GM21360 (cell line): Measurements from ENCODE around the gene TRIM31.

Experiments used
- ATAC-seq: cut with Tn5 transposase; IDR thresholded peaks from one replicate; pipeline ENCODE4 v1.9.1; 2021; ENCODE audit warnings: mild to moderate bottlenecking, moderate library complexity; ENCODE audit not compliant: unreplicated experiment

Gene TRIM31, protein sequence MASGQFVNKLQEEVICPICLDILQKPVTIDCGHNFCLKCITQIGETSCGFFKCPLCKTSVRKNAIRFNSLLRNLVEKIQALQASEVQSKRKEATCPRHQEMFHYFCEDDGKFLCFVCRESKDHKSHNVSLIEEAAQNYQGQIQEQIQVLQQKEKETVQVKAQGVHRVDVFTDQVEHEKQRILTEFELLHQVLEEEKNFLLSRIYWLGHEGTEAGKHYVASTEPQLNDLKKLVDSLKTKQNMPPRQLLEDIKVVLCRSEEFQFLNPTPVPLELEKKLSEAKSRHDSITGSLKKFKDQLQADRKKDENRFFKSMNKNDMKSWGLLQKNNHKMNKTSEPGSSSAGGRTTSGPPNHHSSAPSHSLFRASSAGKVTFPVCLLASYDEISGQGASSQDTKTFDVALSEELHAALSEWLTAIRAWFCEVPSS

DNA sequence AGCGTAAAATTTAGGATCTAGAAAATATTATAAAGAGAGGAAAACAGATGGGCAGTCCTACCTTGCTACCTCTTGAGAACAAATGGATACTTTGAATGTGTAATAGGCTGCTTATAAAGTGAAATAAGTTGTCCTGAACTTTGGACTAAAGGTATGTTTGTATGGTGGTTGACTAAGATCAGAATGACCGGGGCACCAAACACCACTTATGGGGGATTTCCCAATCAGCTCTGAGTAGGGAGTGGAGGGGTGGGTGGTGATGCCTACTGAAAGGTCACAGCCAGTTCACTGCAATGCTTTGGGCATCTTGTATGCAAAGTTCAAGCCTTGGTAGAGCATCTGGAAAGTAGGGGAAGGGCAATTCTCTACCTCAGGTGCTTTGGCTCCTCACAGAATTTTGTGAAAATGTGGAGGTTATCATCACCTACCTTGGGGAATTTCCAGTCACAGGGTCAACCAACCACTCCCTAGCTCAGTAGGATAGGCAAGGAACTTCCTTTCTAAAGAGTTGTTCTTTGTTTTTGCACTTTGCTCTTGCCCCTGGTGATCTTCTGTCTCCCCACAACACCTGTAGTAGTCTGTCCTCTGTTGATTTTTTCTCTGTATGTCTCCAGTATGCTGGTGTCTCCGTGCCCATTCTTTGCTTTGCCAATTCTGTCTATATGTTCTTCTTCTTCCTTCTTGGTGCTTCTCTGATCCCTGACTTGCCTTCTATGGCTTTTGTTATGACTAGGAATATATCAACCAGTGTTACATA is at the start of gene TRIM31:
TRIM31 (minus strand) TSS at position 88 of the 757 bp plus-strand sequence. CDS start 285 bp downstream, outside the sequence.
- ATAC-seq, result no peak

DNA sequence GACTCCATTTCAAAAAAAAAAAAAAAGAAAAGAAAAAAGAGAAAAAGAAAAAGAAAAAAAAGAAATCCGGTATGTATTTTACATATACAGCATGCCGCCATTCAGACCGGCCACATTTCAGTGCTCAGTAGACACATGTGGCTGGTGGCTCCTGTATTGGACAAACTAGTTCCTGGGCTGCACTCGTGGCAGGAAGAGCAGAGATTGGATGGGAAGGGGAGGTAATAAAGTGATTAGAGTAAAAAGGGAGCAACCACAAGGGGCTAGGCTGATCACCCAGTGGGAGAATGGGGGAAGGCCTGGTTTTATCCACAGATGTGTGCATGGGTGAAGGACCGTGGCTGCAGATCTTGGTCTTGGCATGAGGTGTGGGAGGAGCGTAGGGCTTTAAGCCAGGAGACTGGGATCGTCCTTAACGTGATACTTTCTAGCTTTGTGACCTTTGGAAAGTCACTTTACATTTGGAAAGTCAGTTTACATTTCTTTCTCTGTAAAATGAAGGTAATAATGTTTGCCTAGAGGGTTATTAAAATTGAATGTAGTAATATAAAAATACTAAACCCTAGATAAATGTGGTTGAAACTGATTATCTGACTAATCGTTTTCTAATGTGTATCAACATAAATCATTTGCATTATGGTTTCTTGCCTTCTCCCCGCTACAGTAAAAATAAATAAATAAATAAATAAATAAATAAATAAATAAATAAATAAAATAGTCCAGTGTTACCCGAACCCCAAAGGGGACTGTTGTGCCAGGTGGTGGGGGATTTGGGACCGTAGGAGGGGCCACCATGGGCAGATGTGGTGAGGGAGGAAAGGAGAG is 49.6 kb upstream of the TRIM31 start:
- ATAC-seq, result no peak

DNA sequence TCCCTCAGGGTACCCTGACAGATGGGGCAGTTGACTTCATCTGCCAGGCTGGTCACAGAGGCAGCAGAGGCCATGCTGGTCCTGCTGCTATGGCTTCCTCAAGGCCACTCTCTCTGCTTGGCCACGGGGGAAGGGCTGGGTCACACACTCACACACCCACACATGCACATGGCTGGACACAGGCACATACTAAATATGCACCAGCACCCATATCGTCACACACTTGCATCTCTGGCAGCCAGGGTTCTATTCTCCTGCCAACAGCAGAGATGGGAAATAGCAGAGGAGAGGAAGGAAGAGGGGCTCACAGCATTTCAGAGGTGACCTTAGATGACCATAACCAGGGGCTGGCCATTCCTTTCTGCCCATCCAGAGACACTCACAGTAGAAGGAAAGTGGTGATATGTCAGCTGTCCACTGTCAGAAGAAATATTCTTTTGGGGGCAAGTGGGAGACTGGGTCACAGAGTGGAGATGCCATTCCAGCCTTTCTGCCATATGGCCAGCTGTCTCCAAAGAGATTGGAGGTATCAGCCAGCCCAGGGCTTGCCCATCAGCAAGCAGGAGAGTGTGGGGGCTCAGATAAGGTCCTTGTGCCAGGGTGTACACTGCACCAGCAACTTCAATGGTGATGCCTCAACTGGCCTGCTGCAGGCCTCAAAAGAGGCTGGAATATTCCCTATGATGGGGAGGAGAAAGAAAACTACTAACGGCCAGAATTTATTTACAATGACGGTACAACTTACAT is 48.1 kb upstream of the TRIM31 start, which contains the start of gene TRIM10:
TRIM10 (minus strand) TSS at position 427 of the 747 bp plus-strand sequence; CDS start at position 74, 353 bp downstream.
- ATAC-seq, result no peak

DNA sequence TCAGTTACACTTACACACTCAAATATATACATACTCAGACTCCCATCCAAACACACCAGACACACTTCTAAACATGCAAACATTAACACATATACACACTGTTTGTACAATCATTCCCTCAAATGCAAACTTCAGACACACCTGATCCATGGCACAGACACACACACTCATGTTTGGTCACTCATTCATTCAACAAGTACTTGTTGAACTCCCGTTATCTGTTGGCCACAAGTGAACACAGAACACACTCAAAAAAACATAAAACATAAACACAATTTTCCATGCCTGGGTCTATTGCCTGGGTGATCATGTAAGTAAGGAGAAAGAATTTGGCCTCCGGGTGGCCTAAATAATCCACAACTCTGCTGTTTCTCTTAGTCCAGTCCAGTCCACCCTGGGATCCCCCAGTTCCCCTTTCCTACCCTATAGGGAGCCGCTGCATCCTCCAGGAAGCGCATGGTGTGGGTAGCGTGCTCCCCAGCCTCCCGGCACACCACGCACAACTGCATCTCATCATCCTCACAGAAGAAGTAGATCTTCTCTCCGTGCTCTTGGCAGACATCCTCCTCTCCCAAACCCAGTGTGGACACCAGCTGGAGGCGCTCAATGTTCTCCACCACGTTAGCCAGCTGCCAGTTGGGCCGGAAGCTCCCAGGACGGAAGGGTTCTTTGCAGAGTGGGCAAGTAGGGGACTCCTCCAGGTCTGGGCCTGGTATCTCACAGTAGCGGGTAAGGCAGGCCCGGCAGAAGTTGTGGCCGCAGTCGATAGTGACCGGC is 47.3 kb upstream of the TRIM31 start:
- no peak for ATAC-seq

DNA sequence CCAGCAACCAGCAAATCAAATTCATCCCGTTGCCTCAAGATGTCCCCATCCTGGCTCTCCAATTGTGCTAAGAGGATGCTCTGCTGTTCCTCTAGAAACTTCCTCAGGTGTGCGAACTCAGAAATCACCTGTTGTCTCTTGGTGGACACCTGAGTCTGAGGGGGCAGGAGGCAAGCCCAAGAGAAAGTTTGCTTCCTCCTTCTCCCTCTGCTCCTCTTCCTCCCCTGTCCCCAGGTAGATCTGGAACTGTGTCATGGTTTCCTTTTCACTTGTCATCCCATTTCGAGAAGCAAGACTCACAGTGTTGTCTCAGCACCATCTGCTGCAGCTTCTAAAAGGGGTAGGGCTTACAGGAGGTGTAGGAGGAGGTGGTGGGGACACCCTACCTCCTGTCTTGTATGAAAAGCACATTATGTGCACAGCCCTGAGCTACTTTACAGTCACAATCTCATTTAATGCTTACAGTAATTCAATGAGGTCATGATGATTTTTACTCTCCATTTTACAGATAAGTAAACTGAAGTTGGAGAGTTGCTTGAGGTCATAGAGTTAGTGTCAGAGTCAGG is 45.7 kb upstream of the TRIM31 start:
- ATAC-seq, result no peak

DNA sequence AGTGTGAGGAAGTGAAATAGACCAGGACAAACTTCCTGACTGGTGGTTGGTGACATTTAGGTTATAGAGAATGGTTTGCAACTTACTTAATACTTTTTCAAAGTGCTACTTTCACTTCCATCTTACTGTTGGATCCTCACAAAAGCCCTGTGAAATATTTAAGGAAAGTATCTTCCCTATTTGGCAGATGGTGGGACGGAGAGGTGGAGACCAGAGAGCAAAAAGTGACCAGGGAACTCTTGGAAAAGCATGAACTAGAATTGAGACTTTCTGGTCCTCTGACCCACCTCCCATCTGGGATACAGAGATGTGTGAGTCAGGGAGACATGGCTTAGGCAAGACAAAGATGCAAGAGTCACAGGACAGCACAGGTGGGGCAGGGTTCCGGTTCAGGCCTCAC is 45.1 kb upstream of the TRIM31 start:
- ATAC-seq, result no peak

DNA sequence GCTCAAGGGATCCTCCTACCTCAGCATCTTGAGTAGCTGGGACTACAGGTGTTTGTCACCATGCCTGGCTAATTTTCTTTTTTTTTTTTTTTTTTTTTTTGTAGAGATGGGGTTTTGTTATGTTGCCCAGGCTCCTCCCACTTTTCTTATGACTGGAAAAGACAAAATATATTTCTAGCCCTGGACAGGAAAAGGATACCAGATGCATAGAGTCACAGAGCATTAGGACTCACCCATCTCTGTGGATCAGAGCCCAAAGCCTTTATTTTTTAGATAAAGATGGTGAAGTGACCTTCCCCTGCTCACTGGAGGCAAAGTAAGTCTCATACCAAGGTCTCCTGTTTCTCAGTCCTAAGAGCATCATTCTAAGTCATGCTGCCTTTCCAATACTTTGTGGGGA is 44.7 kb upstream of the TRIM31 start:
- no peak for ATAC-seq

DNA sequence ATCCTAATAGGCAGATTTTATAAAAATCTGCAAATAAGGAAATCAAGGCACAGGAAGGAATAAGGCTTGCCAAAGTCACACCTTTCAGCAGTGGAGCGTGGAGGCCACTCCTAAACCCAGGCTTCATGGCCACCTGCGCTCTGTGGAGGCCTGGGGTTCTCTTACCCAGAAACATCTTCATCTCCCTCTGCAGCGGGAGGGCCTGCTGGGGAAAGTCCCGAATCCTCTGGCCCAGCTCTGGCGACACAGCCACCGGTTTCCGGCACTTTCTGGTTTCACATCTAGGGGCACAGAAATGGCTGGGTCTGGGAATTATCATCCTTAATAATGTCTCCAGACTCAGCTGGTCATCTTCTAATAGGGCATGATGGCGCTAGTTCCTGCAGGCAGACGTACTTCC is 43.9 kb upstream of the TRIM31 start:
- ATAC-seq, result no peak

DNA sequence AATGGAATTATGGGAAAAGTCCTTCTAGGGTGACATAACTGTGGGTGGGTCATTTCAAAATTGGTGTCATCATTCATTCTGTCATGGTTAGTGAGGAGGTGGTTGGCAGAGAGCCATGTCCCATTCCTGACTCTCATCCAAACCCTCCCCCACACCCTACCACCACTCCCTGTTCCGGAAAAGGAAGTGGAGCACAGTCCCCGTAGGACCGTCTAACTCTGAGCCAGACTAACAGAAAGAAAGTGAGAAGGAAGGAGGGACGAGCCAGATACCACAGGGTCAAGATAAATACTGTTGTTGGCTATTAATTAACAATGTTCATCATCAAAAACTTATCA is 43.3 kb upstream of the TRIM31 start:
- no peak for ATAC-seq

DNA sequence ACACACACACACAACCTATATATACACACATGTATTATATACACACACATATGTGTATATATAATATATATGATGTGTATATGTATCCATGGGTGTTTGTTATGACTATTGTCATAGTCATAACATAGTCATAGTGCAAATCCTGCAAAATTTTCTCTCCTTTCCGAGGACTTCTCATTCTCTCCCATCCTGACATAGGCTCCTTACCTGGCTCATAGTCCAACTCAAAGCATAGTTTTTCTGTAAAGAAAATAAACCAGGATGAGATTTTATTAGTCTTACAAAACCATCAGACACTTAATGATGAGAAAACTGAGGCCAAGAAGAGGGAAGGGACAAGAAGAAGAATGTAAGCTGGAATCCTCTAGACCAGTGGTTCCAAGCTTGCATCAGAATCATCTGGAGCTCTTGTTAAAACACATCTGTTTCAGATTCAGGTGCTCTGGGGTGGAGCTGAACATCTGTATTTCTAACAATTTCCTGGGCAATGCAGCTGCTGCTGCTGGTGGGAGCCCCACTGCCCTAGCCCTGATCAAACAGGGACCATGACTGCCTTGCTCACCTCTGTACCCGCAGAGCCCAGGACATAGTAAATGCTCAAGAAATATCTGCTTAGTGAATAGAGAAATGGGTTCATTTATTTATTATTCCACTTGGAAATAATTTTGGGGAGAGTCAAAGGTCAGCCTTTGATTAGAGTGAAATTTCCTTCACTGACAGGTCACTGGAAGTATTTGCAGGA is 42.8 kb upstream of the TRIM31 start:
- ATAC-seq, result no peak

DNA sequence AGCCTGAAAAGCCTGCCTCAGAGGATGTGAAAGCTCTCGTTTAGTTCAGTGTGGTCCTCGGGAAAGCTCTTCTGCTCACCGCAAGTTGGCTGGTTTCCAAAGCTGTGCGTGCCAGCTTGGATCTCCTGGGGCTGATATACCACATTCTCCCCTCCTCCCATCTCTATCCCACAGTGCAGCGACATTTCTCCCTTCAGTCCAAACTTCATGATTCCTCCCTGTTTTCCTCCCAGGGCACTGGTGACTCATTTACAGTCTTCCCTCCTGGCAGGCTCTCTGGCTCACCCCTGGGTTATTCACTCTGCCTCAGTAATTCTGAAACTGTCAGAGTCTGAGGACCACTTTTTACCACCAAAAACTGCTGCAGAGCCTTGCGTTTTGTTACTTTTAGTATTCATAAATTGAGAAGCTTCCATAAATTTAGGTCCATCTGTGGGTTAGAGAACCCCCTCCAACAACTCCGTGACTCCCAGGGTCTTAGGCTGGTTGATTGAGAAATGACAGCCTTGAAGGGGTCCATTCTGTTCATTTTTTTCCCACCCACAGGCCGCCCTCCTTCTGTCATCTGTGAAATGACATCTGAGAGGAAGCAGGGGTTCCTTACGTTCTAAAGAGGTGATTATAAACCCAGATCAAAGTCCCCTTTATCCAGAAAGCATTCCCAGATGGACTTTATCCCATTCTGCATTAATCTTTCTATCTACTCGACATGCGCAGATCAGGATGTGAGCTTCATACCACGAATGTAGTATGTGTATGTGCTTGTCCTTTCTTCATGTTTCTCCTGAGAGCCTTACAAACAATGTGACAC is 42.0 kb upstream of the TRIM31 start:
- ATAC-seq, result no peak

DNA sequence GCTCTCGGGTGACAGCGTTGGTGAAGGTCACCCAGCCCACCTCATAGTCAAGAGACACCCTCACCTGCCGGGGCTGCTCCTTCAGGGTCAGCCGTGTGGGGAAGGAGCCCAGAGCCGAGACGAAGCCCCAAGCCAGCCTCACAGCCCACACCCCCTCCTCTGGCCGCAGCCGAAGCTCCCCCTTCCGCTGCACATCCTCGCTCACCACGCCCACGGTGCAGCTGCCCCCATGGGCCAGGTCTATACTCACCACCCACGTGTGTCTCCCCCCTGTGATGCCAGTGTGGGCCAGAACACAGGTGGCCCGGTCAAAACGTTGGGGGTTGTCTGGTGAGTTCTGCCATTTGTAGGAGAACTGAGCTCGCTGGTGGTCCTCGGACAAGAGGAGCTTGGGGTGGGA is 41.2 kb upstream of the TRIM31 start:
- no peak for ATAC-seq

DNA sequence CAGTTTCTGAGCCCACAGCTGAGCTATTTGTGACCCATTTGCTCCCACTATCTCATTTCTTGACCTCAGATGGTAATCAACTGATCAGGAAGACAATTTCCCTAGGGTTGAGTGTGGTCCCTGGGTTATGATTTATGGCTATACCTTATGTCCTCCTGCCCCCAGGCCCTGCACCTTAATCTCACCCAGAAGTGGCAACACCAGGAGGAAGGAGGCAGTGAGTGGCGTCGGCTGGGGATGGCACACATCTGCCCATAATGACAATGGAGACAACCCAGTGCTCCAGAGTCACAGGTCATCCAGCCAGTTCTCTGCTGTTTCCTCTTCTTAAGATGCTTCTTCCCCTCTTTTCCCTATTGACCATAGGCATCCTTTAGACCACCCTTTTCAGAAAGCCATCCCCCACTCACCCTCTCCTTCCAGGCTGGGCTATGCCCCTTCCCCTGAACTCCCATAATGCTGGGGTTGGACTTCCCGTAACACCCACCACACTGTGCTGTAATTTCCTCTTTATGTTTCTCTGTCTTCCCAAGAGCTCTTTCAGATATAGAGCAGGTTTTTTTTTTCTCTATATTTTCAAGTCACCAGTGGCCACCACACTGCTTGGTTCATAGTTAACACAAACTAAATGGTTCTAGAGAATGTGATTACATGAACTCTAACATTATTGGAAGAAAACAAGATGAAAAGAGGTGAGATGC is 40.2 kb upstream of the TRIM31 start:
- ATAC-seq, result no peak

DNA sequence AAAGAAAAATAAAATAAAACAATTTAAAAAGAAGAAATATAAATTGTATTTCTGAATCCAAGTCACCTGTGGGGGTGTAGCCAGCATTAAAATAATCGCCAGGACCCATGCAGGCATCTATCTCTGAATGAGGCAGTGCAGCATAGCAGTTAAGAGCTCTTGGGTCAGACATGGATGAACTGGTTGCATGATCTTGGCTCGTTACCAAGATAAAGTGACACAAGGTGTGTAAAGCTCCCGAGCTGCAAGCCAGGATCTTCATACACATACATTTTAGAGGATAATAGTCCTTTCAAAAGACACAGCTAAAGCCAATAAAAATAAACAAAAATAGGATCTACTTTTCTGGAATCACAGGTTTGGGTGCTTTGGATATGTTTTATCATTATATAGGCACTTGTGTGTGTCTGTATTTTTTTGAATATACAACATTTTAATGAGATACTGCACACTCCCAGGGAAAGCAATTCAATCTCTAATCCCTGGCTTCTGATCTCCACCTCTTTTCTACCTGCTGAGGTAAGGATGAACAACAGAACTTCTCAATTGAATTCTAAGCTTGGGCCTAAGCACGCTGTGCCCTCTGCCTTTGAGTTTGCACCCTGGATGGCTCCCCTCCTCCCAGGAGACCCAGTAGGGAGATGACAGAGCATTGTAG is 39.3 kb upstream of the TRIM31 start:
- no peak for ATAC-seq

DNA sequence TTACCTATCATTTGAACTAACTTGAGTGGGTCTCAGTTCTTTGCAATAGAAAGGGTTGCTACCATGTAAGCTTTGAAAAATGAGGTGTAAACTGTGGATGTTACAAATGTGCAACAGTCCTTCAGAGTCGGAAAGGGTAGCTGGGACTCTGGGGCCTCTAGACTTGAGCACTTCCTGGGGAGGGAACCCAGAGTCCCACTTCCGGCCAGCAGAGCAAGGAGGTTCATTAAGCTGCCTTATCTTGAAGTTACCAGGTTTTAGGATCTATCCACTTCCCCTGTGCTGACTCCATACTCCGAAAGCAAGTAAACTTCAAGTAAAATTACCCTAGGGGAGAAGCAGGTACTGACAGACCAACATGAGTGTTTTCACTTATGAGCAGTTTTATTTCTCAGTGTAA is 38.7 kb upstream of the TRIM31 start:
- no peak for ATAC-seq

DNA sequence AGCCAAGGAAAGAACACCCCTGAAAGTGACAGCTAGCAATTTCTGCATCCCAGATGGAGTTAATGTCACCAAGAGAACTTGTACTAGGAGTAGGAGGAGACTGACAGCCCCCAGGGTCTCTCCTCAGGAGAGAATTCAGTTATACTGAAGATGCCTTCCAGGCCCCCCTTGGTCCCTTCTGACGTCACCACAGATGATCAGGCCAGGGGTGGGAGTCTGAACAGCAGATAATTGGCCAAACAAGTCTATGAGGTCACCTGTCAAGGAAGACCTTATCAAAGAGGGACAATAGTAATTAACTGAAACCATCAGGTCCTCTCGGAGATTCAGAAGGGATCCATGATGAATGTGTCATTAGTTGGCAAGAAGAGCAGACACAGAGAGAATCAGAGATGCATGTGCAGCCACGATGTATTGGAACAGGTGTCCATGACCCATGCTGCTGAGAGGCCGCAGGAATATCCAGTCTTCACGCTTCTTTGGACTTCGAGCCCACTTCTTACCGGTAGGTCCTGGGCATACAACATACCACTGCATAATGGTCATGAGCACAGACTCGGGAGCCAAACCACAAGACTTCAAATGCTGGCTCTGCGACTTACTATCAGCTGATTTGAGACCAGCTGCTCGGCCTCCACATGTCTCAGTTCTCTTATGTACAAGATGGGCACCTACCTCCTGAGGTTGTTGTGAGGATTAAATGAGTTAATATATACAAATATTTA is 37.9 kb upstream of the TRIM31 start:
- no peak for ATAC-seq
